HG02798 (cell line): ENCODE data around the gene TRIOBP.
"Not testable (repeated sequence)": the region's sequence is repeated elsewhere in the genome, so short reads cannot be mapped to it uniquely, and the experiment has no call there.

Experiments used
- ATAC-seq: cut with Tn5 transposase; IDR thresholded peaks from one replicate; pipeline ENCODE4 v1.9.1; 2021; ENCODE audit warnings: mild to moderate bottlenecking; ENCODE audit not compliant: unreplicated experiment, poor library complexity

TRIOBP gene

DNA sequence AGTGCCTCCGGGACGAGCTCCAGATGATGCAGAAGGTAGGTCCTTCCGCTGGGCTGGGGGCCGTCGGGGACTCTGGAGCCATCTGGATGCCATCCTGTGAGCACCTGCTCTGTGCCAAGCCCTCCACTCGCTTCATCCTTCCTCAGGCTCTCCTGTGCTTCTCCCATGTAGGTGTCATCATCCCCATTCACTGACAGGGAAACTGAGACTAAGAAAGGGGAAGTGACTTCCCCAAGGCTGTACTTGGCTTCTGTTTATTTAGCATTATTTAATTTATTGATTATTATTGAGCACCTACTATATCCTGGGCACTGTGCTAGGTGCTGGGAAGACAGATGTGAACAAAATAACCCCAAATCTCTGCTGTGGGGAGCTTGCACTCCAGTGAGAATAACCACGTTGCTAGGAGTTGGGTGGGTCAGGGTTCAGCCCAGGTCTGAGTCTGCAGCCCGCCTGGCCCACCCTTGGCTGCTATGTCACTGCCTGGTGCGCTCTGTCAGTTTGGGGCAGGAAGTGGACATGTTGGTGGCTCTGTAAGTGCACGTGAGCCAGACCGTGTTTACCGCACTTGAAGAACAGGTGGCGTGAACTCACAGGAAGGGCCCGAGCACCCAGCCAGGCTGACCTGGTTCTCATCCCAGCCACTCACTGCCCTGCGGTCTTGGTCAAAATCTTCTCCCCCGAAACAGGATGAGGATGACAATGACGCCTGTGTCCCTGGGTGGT, 75.0 kb downstream of the TRIOBP start:
- ATAC-seq = no peak

DNA sequence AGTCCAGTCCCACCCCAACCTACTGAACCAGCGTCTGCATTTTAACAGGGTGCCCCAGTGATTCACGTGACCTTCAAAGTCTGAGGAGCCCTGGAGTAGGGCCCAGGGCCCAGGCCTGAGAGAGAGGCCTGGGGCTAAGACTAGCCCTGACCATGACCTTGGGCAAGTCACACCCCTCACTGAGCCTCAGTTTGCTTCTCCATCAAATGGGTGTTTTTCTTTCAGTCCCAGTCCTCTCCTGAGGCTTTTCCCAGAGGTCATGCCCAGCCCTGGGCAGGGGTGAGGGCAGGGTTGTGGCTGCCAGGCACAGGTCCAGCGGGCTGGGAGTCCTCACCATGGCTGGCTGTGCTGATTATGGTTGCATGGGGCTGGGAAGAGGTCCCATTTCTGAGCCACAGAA, 77.9 kb downstream of the TRIOBP start:
- ATAC-seq = no peak

DNA sequence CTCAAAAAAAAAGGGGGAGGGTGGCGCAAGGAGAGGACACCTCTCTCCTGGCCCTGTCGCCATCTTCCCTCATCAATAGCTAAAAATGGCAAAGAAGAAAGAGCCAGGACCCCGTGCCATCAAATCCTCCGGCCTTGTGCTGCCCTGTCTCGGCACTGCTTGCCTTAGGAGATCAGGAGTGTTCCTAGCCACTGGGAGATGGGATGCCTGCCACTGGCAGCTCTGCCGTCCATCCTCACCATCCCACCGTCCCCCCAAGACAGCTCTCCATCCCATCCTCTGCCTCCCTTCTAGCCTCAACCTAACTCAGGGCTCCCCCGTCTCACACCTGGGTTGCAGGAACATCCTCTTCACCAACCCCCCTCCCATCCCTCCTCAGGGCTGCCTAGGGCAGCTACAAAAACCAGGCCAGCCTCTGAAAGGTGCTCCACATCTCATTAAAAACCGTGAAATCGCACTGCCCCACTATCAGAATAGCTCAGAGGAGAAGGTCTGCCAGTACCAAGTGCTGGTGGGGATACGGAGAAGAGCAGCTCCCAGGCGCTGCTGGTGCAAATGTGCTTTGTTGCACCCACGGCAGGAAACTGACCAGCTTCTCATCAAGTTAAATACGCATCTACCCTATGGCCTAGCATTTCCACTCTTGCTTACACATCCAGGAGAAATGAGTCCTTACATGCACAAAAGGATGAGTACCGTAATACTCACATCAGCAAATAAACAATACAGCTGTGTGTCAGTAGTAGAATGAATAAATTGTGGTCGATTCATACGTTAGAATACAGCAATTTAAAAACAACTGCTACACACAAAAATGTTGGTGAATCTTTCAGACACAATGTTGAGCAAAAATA, 79.2 kb downstream of the TRIOBP start:
- no peak for ATAC-seq

DNA sequence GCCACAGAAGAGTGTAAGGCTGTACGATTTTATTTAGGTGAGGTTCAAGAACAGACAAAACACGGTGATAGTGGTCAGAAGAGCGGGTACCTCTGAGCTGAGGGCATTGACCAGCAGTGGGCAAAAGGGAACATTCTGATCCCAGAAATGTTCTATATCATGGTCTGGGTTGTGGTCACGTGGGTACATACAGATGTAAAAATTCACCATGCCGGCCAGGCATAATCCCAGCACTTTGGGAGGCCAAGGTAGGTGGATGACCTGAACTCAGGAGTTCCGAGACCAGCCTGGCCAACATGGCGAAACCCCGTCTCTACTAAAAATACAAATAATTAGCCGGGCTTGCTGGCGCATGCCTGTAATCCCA, 79.8 kb downstream of the TRIOBP start:
- no peak for ATAC-seq

DNA sequence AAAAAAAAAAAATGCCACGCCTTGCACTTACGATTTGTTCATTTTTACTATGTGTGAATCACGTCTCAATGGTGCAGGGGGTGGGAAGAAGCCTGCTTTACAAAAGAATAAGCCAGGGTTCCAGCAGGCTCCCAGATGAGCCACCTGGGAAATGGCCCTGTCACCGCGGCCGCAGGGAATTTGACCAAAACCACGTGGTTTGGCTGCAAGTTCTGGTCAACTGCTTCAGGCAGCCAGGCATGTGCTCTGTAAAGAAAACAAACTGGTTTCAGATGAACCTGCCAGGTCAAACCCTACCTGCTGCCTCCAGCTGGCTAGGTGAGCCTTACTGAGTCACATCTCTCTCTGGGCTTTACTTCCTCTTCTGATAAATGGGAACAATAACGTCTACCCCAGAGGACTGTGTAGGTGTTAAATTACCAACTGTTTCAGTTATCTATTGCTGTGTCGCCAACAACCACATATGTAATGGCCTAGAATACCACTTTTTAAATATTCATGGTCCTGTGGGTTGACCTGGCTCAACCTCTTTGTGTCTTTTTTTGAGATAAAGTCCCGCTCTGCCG, 80.4 kb downstream of the TRIOBP start:
- no peak for ATAC-seq

DNA sequence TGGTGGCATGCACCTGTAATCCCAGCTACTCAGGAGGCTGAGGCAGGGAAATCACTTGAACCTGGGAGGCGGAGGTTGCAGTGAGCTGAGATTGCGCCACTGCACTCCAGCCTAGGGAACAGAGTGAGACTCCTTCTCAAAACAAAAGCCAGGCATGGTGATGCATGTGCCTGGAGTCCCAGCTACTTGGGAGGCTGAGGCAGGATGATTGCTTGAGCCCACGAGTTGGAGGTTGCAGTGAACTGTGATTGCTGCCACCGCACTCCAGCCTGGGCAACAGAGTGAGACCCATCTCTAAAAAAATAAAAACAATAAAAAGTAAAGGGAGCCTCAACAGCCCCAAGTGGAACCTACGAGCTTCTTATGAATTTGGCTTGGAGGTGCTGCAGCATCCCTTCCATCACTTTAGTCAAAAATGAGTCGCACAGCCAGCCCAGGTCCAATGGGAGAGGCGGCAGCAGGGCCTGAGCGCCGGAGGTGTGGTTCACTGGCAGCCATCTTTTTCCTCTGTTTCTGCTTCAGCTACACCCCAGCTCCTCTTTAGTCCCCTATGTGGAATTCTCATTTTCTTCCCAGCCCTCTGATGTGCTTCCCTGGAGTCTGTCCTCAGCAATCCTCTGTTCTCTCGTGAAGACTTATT, 81.6 kb downstream of the TRIOBP start:
- ATAC-seq = no peak

DNA sequence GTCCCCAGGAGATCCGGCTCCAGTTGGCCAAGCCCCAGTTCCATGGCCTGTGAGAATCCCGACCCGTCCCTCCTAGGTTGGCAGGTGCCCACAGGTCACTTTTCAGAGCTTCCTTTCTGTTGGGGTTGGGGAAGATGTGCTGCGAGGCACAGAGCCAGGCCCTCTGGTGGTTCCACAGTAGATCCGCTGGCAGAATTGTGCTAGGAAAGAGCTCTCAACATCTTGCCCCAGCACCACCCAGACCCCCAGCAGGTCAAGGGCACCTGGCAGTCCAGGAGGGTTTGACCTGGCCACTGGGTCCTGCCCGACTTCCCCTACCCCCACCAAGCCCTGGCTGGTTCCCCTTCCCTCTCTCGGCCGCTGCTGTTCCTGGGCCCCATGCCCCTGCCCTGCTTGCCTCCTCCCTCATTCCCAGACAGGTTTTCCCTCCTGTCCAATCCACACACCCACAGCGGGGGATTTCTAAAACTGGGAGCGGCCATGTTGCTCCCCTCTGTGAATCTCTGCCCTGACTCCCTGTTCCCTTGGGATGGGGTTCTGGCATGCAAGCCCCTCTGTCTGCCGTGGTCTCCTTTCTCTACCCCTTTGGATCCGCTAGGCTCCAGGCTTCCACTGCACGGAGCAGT, 84.7 kb downstream of the TRIOBP start:
- no peak for ATAC-seq

DNA sequence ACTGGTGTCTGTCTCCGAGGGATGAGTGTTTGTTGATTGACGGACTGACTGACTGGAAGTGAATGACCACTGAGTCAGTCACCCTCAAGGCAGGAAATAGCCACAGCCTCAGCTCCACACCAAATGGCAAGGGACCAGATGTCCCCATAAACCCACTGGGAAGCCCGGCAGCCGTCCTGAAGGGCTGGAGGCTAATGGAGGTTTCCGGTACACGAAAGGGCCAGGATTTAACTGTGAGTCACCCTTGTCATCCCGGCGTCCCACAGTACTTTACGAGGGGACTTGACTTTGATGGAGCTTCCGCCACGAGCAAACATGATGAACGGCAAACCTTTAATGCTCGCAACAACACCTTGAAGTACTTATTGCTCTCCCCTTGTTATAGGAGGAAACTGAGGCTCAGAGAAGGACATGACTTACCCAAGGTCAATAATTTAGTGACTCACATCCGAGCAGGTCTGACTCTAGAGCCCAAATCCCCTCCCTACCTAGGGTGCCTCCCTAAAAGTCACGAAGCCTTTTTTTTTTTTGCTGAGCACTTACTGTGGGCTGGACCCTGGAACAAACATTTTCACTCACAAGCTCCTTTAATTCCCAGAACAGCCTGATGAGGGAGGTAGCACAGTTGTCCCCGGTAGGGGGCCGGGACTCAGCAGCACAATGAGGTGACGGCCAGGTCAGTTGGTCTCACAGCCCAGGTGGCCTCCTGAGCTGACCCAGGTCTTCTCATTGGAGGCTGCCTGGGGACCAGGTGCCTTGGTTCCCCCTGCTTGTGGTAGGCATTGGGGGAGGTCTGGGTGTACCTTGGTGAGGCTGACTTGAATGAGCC, 85.7 kb downstream of the TRIOBP start:
- no peak for ATAC-seq

DNA sequence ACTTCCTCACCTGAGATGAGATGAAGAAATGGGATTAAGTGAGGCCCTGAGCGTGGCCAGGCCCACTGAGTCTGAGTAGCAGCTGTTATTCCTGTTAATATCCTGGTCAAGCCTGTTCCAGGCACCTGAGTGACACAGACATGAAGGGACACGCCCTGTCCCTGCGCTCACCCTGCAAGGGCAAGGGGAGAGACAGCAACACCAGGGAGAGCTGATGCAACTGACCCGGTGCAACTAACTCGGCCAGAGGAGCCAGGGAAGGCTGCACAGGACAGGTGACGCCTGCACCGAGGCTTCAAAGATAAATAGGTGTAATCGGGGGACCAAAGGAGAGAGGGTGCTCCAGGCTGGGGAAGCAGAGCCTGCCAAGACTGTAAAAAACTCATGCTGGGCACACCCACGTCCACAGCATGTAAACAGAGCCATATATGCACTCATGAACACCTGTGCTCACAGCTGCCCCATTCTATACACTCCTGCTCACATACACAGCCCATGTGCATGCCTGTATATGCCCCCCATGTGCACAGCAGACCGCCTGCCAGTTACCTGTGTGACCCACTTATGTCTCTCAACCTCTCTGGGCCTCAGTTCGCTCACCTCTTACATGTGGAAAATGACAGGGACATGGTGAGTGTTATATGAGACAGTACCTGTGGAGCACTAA, 88.1 kb downstream of the TRIOBP start:
- ATAC-seq = no peak

DNA sequence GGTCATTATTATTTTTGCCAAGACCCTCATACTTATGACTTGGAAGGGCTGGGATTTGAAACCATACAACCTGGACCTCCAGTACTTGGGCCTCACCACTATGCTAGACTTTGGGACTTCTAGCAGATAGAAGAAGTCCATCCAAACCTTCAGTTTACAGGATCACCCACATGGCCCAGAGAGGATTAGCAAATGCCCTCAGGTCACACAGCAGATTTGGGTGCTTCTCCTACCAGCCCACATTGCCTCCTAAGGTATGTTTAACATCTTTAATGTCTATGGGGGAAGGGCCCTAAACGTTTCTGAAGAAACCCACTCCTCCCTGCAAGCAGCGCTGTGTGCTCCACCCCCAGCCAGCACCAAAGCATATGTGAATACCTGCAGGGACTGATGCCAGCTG, 93.4 kb downstream of the TRIOBP start:
- ATAC-seq = no peak

DNA sequence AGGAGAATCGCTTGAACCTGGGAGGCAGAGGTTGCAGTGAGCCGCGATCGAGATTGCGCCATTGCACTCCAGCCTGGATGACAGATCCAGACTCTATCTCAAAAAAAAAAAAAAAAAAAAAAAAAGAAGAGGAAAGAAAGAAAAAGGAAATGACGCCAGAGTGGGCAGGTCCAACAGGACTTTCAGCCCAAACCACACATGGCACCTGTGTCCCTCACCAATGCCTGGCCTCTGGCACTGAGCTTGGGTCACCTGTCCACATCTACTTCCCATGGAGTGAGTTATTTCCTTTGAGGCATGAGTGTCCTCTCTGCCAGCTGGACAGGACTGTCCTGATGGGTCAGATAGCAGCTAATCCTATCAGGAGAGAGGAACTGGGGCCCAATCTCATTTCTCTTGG, 95.6 kb downstream of the TRIOBP start:
- no peak for ATAC-seq

DNA sequence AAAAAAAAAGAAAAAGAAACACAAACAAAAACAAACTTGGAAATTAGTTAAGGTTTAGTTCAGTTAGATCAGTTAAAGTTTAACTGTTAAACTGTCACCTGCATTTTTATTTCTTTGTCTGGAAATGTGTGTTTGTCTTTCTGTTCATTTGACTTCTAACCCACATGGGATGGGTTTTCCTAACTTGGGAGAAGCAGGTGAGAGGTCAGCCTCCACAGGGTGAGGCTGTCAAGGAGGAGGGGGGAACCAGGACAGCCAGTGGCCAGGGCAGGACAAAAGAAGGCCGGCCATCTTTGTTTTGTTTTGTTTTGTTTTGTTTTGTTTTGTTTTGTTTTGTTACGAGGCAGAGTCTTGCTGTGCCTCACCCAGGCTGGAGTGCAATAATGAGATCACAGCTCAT, 97.5 kb downstream of the TRIOBP start:
- no peak for ATAC-seq

DNA sequence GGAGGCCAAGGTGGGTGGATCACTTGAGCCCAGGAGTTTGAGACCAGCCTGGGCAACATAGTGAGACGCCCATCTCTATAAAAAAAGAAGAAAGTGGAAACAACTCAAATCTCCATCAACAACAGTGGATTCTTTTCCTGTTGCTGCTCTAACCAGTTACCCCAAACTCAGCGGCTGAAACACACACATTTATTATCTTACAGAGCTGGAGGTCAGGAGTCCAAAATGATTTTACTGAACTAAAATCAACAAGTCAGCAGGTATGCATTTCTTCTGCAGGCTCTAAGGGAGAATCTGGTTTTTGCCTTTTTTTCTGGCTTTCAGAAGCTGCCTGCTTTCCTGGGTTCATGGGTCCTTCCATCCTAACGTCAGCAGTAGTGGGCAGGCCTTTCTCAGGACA, 99.2 kb downstream of the TRIOBP start:
- ATAC-seq = no peak

DNA sequence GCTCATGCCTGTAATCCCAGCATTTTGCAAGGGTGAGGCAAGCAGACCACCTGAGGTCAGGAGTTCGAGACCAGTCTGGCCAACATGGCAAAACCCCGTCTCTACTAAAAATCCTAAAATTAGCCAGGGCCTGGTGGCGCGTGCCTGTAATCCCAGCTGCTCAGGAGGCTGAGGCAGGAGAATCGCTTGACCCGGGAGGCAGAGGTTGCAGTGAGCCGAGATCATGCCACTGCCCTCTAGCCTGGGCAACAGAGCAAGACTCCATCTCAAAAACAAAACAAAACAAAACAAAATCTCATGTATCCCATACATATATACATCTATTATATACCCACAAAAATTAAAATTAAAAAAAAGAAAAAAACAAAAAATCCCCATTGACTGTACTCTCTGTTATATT, 100.4 kb downstream of the TRIOBP start:
- not testable (repeated sequence) for ATAC-seq

DNA sequence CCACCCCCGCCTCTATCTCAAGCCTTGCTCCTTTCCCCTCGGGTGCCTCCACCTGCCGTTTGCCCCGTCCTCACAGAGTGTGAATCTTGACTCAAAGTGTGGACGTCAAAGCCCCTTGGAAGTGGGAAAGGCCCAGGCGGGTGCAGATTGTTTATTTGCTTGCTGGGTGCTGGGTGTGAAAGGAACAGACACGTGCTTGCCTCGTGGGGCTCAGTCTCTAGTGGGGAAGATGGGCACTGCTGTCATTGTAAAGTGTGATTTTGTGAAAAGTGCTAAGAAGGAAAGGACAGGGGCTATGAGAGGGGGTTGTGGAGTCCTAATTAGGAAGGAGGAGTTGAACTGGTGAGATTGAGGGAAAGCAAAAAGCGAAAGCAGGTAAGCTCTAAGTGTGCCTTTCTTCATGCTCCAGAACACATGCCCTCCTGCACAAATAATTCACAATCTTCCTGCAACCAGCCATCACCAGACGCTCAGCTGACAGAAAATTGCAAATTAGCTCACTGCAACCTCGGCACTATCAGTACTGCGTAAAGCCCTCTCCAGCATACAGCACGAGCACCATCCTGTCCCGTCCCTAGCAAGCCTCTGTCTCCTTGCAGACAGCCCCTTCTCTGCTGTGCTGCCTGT, 101.1 kb downstream of the TRIOBP start:
- no peak for ATAC-seq

DNA sequence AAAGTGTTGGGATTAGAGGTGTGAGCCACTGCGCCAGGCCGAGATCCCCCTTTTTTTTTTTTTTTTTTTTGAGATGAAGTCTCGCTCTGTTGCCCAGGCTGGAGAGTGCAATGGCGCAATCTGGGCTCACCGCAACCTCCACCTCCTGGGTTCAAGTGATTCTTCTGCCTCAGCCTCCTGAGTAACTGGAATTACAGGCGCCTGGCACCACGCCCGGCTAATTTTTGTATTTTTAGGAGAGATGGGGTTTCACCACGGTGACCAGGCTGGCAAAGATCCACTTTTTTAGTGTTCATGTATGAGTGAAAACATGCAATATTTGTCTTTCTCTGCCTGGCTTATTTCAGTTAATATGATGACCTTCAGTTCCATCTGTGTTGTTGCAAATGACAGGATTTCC, 103.1 kb downstream of the TRIOBP start:
- ATAC-seq = not testable (repeated sequence)

DNA sequence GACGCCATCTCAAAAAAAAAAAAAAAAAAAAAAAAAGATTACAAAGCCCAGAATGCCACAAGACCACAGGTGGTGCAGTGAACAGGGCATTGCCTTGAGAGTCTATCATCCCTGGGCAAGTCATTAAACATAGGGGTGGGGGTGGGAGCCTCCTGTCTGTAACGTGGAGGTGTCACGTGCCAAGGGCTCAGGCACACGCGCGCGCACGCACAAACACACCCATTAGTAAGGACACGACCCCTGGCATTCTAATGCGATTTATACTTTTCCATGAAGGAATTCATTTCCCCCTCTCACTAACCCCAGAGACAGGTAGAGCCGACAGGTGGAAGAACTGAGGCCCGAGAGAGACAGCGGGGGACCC, 105.1 kb downstream of the TRIOBP start:
- no peak for ATAC-seq

DNA sequence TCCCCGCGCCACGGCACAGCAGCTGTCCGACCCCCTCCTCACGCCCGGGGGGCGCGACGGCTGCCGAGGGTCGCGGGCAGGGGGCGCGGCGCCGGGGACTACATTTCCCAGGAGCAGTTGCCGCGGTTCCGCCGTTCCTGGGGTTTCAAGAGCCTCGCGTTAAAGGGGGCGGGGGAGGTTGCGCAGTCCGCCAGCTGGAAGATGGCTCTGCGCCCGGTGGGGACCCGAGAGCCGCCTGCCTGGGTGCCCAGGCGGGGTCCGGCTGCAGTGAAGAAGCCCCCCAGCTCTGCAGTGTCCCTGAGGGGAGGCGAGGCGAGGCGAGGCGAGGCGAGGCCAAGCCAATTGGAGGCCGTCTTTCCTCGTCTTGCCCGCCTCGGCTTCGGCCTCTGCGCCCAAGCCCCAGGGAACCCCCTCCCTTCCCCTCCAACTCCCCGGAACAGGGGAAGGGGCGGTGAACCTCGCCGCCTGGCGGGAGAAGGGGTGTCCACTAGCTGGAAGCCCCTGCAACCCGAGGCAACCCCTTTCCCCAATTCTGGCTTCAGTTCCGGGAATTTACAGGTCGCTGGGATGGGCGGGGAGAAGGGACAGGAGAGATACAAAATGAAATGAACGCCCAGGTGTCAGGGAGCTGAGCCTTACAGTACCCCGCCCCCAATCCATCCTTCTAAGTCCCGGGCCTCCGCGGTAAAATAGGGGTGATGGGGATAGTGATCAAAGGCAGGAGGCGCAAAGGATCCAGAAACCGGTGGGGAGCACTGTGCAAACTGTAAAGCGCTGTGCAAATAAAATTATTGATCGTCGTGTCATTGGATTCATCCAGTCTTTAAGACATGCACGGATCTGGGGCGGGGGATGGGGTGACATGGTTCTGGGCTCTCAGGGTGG, 105.7 kb downstream of the TRIOBP start:
- no peak for ATAC-seq
